WTC11 (cell line): ENCODE measurements around the gene PSMC1. TPM values are rescaled to one million over a fixed set of nuclear protein-coding genes. Genes with fewer than 3 reads are reported as not detected.
"Not testable (repeated sequence)": the region's sequence is repeated elsewhere in the genome, so short reads cannot be mapped to it uniquely, and the experiment has no call there.

Source experiments
- ATAC-seq: fragments of 200-7000 bp; cut with Tn5 transposase; 2 replicates; pipeline ENCODE4 v1.10.0; 2021; ENCODE audit warnings: mild to moderate bottlenecking, moderate library complexity
- CTCF ChIA-PET: fragments of 300-600 bp; sonication (Branson Sonifier 250); formaldehyde crosslinking; loops from one replicate; lab custom pipeline; 2021; ENCODE audit warnings: antibody characterized with exemption; lab: Charles Lee
- POLR2A ChIA-PET: fragments of 350-600 bp; sonication (Branson Sonifier 250); formaldehyde crosslinking; loops from one replicate; lab custom pipeline; 2021; ENCODE audit warnings: antibody characterized with exemption; lab: Charles Lee
- DNase-seq: peaks from one replicate; pipeline ENCODE4 v3.0.0; 2021; ENCODE audit warnings: low spot score
- H3K27ac Mint-ChIP-seq: 2 replicates; pipeline ENCODE4 v1.8.0; 2021; ENCODE audit warnings: mixed read lengths
- H3K27me3 Mint-ChIP-seq: 2 replicates; pipeline ENCODE4 v1.8.0; 2021; ENCODE audit warnings: low read depth, mild to moderate bottlenecking, moderate library complexity, mixed read lengths
- H3K36me3 Mint-ChIP-seq: 2 replicates; pipeline ENCODE4 v1.8.0; 2021; ENCODE audit warnings: mixed read lengths
- H3K4me1 Mint-ChIP-seq: 2 replicates; pipeline ENCODE4 v1.8.0; 2022; ENCODE audit warnings: mixed read lengths
- H3K4me3 Mint-ChIP-seq: 2 replicates; pipeline ENCODE4 v1.8.0; 2021; ENCODE audit warnings: mild to moderate bottlenecking, moderate library complexity, mixed read lengths
- H3K9me3 Mint-ChIP-seq: 2 replicates; pipeline ENCODE4 v1.8.0; 2021; ENCODE audit warnings: mixed read lengths
- CBFB ChIP-seq: sonication (generic); formaldehyde crosslinking; IDR thresholded peaks from 2 replicates; pipeline ENCODE4 v1.8.1; 2022; ENCODE audit warnings: mild to moderate bottlenecking, low read depth, missing genetic modification reagents
- ELF4 ChIP-seq: sonication (generic); formaldehyde crosslinking; IDR thresholded peaks from 2 replicates; pipeline ENCODE4 v1.8.1; 2022; ENCODE audit warnings: low read depth, mild to moderate bottlenecking, moderate library complexity, missing genetic modification reagents
- ESRRA ChIP-seq: sonication (generic); formaldehyde crosslinking; IDR thresholded peaks from 2 replicates; pipeline ENCODE4 v1.8.1; 2022; ENCODE audit warnings: mild to moderate bottlenecking, missing genetic modification reagents, borderline replicate concordance
- GABPB1 ChIP-seq: sonication (generic); formaldehyde crosslinking; IDR thresholded peaks from 2 replicates; pipeline ENCODE4 v1.8.1; 2023; ENCODE audit warnings: mild to moderate bottlenecking, missing genetic modification reagents
- JUN ChIP-seq: sonication (generic); formaldehyde crosslinking; IDR thresholded peaks from 2 replicates; pipeline ENCODE4 v1.8.0; 2023; ENCODE audit warnings: mild to moderate bottlenecking, missing genetic modification reagents
- MLX ChIP-seq: sonication (generic); formaldehyde crosslinking; IDR thresholded peaks from 2 replicates; pipeline ENCODE4 v1.8.1; 2023; ENCODE audit warnings: mild to moderate bottlenecking, missing genetic modification reagents, moderate library complexity
- NFATC4 ChIP-seq: fragments of 250-450 bp; sonication (Bioruptor Pico); IDR thresholded peaks from 2 replicates; pipeline ENCODE4 v1.9.0; 2021; ENCODE audit warnings: mild to moderate bottlenecking
- NR3C1 ChIP-seq: sonication (generic); formaldehyde crosslinking; conservative IDR thresholded peaks from 2 replicates; pipeline ENCODE4 v1.8.1; 2023; ENCODE audit warnings: low read depth, mild to moderate bottlenecking, missing genetic modification reagents
- OVOL2 ChIP-seq: fragments of 250-450 bp; sonication (Bioruptor Pico); IDR thresholded peaks from 2 replicates; pipeline ENCODE4 v1.9.0; 2021; ENCODE audit warnings: mild to moderate bottlenecking, borderline replicate concordance
- SMAD3 ChIP-seq: sonication (generic); formaldehyde crosslinking; IDR thresholded peaks from 2 replicates; pipeline ENCODE4 v1.8.0; 2022; ENCODE audit warnings: missing genetic modification reagents, mild to moderate bottlenecking, borderline replicate concordance
- SMAD4 ChIP-seq: sonication (generic); formaldehyde crosslinking; IDR thresholded peaks from 2 replicates; pipeline ENCODE4 v1.8.0; 2022; ENCODE audit warnings: mild to moderate bottlenecking, missing genetic modification reagents
- TP53 ChIP-seq: sonication (generic); formaldehyde crosslinking; IDR thresholded peaks from 2 replicates; pipeline ENCODE4 v1.8.1; 2023; ENCODE audit warnings: mild to moderate bottlenecking, missing genetic modification reagents
- ZNF263 ChIP-seq: sonication (generic); formaldehyde crosslinking; IDR thresholded peaks from 2 replicates; pipeline ENCODE4 v1.8.1; 2022; ENCODE audit warnings: low read depth, mild to moderate bottlenecking, moderate library complexity, missing genetic modification reagents
- total RNA-seq: library from RNA; stranded (reverse); gene quantifications from 3 replicates; pipeline ENCODE4 v1.2.3, GENCODE V29; 2021
- TF ChIP-seq, protein P1 (sequence below): sonication (generic); formaldehyde crosslinking; IDR thresholded peaks from 2 replicates; pipeline ENCODE4 v1.8.0; 2023; ENCODE audit warnings: mild to moderate bottlenecking, missing genetic modification reagents
- TF ChIP-seq, protein P2 (sequence below): fragments of 250-450 bp; sonication (Bioruptor Pico); IDR thresholded peaks from 2 replicates; pipeline ENCODE4 v1.9.0; 2021; ENCODE audit warnings: mild to moderate bottlenecking
- TF ChIP-seq, protein P3 (sequence below): sonication (generic); formaldehyde crosslinking; IDR thresholded peaks from 2 replicates; pipeline ENCODE4 v1.8.0; 2022; ENCODE audit warnings: mild to moderate bottlenecking, missing genetic modification reagents
- TF ChIP-seq, protein P4 (sequence below): sonication (generic); formaldehyde crosslinking; IDR thresholded peaks from 2 replicates; pipeline ENCODE4 v1.8.1; 2023; ENCODE audit warnings: mild to moderate bottlenecking, moderate library complexity, missing genetic modification reagents
- TF ChIP-seq, protein P5 (sequence below): sonication (generic); formaldehyde crosslinking; IDR thresholded peaks from 2 replicates; pipeline ENCODE4 v1.8.1; 2023; ENCODE audit warnings: mild to moderate bottlenecking, missing genetic modification reagents, moderate library complexity

The PSMC1 gene
- total RNA-seq, 1 experiment from 2014 or later, result 88.9 TPM

- TF ChIP-seq, protein P1, sequence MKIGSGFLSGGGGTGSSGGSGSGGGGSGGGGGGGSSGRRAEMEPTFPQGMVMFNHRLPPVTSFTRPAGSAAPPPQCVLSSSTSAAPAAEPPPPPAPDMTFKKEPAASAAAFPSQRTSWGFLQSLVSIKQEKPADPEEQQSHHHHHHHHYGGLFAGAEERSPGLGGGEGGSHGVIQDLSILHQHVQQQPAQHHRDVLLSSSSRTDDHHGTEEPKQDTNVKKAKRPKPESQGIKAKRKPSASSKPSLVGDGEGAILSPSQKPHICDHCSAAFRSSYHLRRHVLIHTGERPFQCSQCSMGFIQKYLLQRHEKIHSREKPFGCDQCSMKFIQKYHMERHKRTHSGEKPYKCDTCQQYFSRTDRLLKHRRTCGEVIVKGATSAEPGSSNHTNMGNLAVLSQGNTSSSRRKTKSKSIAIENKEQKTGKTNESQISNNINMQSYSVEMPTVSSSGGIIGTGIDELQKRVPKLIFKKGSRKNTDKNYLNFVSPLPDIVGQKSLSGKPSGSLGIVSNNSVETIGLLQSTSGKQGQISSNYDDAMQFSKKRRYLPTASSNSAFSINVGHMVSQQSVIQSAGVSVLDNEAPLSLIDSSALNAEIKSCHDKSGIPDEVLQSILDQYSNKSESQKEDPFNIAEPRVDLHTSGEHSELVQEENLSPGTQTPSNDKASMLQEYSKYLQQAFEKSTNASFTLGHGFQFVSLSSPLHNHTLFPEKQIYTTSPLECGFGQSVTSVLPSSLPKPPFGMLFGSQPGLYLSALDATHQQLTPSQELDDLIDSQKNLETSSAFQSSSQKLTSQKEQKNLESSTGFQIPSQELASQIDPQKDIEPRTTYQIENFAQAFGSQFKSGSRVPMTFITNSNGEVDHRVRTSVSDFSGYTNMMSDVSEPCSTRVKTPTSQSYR (CRISPR knock-in tag), result no peak
- TF ChIP-seq TP53 (CRISPR knock-in tag), result no peak
Measured at GRCh38 chr14:90242444-90242843, 13.9 kb upstream of the PSMC1 start (continued).

- H3K4me1 Mint-ChIP-seq, result no peaks in the 10 kb centered on the region
- ChIA-PET POLR2A (no interaction called here), CTCF (no interaction called here)
- H3K27me3 Mint-ChIP-seq, result peaks cover 50% of the 10 kb centered on the region
- H3K9me3 Mint-ChIP-seq, result peaks cover 13% of the 10 kb centered on the region
- ATAC-seq (no peak), DNase-seq (no peak)
- H3K27ac Mint-ChIP-seq, result no peak overlapping the region
- no peaks in the 10 kb centered on the region for H3K36me3 Mint-ChIP-seq
- TF ChIP-seq SMAD3 (CRISPR knock-in tag), result no peak
- TF ChIP-seq CBFB (CRISPR knock-in tag), result no peak
- TF ChIP-seq JUN, result no peak
- H3K4me3 Mint-ChIP-seq, result no peak overlapping the region
Measured at GRCh38 chr14:90246936-90247335, 9.4 kb upstream of the PSMC1 start.

GRCh38 chr14:90247441-90247840 is 8.9 kb upstream of the PSMC1 start:
- H3K27ac Mint-ChIP-seq, H3K36me3 Mint-ChIP-seq, H3K4me3 Mint-ChIP-seq, DNase-seq, POLR2A ChIA-PET, CTCF ChIA-PET, ATAC-seq, H3K4me1 Mint-ChIP-seq: not testable (repeated sequence)
- Mint-ChIP-seq H3K9me3 (peaks cover 13% of the 10 kb centered on the region), H3K27me3 (peaks cover 50% of the 10 kb centered on the region)

- CTCF ChIA-PET, result interaction anchor here (0.6 kb wide), 1 partner anchor 23 kb away, joined by 3 read pairs; no protein-coding TSS in a partner anchor
Measured at GRCh38 chr14:90248594-90248993, 7.8 kb upstream of the PSMC1 start.

More at GRCh38 chr14:90248594-90248993, 7.8 kb upstream of the PSMC1 start:
- H3K36me3 Mint-ChIP-seq, result no peaks in the 10 kb centered on the region
- POLR2A ChIA-PET, result no interaction called here
- H3K9me3 Mint-ChIP-seq, result peaks cover 13% of the 10 kb centered on the region
- H3K27ac Mint-ChIP-seq, result no peak overlapping the region
- peaks cover 57% of the 10 kb centered on the region for H3K27me3 Mint-ChIP-seq
- no peaks in the 10 kb centered on the region for H3K4me1 Mint-ChIP-seq
- no peak for ATAC-seq
- H3K4me3 Mint-ChIP-seq, result no peak overlapping the region
- TF ChIP-seq SMAD4 (CRISPR knock-in tag) (no peak), ESRRA (CRISPR knock-in tag) (no peak), NR3C1 (CRISPR knock-in tag) (no peak), MLX (no peak), TP53 (CRISPR knock-in tag) (no peak), OVOL2 (CRISPR knock-in tag) (no peak), ELF4 (no peak), NFATC4 (no peak), GABPB1 (no peak), ZNF263 (CRISPR knock-in tag) (no peak)
- TF ChIP-seq, protein P2, sequence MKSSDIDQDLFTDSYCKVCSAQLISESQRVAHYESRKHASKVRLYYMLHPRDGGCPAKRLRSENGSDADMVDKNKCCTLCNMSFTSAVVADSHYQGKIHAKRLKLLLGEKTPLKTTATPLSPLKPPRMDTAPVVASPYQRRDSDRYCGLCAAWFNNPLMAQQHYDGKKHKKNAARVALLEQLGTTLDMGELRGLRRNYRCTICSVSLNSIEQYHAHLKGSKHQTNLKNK, result no peak
- TF ChIP-seq, protein P3, sequence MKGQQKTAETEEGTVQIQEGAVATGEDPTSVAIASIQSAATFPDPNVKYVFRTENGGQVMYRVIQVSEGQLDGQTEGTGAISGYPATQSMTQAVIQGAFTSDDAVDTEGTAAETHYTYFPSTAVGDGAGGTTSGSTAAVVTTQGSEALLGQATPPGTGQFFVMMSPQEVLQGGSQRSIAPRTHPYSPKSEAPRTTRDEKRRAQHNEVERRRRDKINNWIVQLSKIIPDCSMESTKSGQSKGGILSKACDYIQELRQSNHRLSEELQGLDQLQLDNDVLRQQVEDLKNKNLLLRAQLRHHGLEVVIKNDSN (CRISPR knock-in tag), result no peak
- TF ChIP-seq, protein P4, sequence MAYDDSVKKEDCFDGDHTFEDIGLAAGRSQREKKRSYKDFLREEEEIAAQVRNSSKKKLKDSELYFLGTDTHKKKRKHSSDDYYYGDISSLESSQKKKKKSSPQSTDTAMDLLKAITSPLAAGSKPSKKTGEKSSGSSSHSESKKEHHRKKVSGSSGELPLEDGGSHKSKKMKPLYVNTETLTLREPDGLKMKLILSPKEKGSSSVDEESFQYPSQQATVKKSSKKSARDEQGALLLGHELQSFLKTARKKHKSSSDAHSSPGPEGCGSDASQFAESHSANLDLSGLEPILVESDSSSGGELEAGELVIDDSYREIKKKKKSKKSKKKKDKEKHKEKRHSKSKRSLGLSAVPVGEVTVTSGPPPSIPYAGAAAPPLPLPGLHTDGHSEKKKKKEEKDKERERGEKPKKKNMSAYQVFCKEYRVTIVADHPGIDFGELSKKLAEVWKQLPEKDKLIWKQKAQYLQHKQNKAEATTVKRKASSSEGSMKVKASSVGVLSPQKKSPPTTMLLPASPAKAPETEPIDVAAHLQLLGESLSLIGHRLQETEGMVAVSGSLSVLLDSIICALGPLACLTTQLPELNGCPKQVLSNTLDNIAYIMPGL, result no peak
- TF ChIP-seq, protein P5, sequence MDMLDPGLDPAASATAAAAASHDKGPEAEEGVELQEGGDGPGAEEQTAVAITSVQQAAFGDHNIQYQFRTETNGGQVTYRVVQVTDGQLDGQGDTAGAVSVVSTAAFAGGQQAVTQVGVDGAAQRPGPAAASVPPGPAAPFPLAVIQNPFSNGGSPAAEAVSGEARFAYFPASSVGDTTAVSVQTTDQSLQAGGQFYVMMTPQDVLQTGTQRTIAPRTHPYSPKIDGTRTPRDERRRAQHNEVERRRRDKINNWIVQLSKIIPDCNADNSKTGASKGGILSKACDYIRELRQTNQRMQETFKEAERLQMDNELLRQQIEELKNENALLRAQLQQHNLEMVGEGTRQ (CRISPR knock-in tag), result no peak
- DNase-seq, result no peak
